GM19351 (cell line): ENCODE results near the gene MCU.

ENCODE experiments used
- ATAC-seq: cut with Tn5 transposase; IDR thresholded peaks from one replicate; pipeline ENCODE4 v1.9.1; 2021; ENCODE audit warnings: mild to moderate bottlenecking, moderate library complexity; ENCODE audit not compliant: unreplicated experiment

Gene MCU

DNA sequence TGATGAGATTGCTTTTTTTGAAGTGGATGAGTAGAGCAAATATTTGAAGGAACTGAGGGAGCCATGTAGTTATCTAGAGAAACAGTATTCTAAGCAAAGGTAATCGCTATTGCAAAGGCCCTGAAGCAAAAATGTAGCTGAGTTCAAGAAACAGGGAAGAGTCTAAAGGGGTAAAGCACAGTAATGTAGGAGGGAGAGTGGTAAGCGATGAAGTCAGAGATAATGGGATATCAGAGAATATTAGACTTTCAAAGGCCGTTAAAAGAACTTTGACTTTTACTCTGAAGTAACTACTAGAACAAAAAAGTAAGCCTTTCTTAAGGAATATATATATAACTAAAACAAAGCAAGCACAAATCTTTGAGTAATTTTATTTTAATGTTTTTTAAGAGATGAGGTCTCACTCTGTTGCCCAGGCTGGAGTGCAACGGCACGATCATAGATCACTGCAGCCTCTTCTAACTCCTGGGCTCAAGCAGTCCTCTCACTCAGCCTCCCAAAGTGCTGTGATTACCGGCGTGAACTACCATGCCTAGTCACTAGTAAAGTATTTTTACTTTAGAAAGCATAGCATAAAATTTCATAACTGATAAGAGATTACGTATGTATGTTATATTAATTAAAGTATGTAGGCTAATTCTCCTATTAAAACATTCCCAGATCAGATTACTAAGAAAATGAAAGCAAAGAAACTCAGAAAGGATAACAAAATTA is 139.9 kb downstream of the MCU start:
- ATAC-seq: no peak

DNA sequence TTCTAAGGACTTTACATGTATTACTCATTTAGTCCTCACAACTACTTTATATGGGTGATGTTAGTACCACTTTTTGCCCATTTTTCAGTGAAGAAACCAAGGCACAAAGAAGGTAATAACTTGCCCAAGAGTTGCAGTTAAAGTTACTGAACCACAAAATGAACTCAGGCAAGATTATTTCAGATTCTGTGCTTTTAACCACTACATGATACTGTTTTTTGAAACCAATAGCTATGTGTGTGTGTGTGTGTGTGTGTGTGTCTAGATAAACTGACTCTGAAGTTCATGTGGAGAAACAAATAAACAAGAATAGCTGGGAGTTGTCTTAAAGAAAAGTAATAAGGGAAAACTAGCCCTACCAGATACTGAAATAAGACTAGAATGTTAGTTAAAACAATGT is 140.8 kb downstream of the MCU start:
- ATAC-seq: no peak

DNA sequence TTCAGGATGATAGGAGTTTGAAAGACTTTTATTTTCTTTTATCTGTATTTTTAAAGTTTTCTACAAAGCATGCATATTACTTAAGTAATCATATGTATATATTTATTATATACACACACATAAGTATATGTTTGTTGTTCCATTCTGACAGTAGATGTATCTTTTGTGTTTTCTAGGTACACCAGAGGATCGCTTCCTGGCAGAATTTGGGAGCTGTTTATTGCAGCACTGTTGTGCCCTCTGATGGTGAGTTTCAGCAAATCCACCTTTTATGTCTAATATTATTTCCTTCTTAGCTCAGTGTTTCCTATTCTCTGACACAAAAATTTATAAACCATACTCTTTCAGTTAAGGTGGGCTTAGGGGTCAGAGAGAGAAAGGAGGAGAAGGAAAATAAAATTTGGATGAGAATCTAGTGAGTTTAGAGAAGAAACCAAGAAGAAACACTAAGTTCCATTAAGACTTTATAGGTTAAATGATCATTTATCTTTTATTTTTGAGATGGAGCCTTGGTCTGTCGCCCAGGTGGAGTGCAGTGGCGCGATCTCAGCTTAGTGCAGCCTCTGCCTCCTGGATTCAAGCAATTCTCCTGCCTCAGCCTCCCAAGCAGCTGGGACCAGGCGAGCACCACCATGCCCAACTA is 142.4 kb downstream of the MCU start:
- no peak for ATAC-seq

DNA sequence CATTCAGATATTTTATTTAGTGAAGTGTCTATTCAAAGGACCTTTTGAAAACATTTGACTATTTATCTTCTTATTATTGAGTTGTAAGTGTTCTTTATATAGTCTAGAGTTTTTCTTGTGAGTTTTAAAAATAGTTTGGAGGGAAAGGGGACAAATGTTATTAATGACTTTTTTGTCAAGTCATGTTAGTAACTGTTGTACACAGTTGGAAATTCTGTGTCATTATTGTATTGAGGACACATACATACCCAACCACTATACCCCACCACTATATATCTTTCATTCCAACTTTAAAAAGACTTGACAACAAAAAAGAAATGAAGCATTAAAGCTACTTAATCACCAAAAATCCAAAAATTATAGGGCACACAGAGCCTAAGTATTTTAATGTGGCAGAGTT is 148.4 kb downstream of the MCU start:
- ATAC-seq: no peak

DNA sequence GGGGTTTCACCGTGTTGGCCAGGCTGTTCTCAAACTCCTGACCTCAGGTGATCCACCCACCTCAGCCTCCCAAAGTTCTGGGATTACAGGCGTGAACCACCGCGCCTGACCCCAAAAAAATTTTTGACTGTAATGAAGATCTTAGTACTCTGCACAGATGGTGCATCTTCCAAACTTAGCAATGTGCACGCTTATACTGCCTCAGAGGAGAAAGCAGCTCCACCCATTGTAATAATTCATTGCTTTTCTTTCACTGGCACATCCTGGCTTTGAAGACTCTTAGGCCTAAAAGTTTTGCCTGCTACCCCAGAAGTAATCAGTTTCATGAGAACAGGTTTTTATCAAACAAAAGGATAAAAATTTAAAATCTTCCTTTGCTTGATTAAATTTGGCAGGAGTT is 149.5 kb downstream of the MCU start:
- ATAC-seq: no peak

DNA sequence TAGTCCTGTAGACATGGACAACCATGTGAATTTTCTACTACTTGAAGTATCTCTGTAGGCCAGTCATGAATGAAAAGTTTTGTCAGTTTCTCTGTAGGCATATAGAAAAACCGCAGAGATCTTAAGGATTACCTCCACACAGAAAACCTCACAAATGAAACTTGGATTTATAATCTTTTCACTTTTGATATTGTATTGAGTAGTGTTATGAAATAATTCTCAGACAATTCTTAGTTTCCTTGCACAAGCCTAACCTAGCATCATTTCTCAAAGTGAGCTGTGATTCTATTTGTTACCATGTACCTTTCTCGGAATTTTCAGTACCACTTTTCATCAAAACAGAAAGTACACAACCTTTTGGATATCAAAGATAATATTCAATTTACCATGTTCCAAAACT is 150.2 kb downstream of the MCU start:
- ATAC-seq: no peak

DNA sequence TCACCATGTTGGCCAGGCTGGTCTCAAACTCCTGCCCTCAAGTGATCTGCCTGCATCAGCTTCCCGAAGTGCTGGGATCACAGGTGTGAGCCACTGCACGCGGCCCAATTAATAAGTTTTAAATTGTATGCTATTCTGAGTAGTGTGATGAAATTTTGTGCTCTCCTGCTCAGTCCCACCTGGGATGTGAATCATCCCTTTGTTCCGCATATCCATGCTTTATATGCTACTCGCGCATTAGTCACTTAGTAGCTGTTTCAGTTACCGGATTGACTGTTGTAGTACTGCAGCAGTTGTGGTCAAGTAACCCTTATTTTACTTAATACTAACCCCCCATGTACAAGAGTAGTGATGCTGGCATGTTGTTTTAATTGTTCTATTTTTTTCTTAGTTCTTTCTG is 154.3 kb downstream of the MCU start:
- ATAC-seq: no peak

DNA sequence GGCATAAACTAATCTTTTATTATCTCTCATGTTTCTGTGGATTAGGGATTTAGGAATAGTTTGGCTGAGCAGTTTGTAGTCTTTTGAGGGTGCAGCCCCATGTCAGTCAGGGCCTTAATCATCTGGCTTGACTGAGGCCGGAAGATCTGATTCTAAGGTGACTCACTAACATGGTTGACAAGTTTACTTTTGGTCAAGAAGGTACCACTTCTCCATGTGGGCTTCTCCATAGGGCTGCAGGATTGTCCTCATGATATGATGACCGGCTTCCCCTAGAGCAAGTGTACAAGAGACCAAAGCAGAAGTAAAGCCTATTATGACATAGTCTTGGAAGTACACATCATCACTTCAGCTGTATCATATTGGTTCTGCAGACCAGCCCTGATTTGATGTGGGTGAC is 155.7 kb downstream of the MCU start:
- ATAC-seq: no peak

DNA sequence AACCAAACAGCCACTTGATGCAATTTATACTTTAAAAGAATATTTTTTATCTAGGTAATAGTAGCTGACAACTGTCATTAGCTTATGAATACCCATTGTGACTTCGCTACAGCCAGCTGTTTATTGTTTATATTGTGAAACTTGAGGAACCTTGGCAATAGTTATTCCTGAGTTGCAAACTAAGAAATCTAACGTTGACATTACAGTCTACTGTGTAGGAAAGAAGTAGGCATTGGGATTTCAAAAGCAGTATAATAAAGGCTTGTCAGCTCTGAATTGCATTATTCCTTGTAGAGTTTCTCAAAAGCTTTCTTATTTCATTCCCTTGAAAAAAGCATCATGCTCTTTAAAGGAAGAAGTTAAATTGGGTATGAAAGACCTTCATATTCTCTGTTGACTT is 158.9 kb downstream of the MCU start:
- ATAC-seq: no peak

DNA sequence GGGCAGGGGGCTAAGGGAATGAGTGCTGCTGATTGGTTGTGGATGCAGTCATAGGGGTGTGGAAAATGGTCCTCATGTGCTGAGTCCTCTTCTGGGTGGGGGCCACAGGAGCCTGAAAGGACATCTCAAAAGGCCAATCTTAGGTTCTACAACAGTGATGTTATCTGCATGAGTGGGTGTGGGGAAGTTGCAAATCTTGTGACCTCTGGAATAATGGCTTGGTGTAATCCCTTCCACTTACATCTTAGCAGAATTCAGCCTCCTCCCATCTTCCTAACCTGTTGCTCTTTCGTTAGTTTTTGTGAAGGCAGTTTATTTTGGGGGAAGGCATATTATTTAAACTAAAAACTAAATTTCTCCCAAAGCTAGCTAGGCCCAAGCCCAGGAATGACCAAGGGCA is 159.6 kb downstream of the MCU start:
- no peak for ATAC-seq

DNA sequence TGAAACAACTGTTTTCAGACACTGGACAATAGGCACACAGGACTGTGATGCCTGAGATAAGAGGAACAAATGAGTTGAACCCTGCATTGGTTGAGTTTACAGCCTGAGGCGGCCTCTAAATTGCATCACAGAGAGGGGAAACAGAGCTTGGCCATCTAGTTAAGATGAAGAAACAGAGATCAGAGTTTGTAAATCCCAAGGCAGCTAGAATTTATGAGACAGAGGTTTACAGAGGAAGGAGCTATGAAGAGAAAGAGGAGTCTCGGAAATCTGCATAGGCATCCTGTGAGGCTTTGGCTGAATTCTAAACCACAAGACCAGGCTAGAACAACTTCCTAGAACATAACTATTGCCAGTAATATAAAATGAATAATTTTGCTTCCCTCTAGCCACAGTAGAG is 160.6 kb downstream of the MCU start:
- no peak for ATAC-seq

DNA sequence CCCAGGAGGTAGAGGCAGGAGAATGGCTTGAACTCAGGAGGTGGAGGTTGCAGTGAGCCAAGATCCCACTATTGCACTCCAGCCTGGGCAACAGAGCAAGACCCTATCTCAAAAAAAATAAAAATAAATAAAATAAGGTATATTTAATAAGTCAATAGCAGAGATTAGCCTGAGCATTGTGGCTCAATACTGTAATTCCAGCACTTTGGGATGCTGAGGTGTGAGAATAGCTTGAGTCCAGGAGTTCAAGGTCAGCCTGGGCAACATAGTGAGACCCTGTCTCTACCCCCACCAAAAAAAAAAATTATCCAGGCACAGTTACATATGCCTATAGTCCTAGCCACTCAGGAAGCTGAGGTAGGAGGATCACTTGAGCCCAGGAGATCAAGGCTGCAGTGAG is 163.2 kb downstream of the MCU start:
- ATAC-seq: no peak

DNA sequence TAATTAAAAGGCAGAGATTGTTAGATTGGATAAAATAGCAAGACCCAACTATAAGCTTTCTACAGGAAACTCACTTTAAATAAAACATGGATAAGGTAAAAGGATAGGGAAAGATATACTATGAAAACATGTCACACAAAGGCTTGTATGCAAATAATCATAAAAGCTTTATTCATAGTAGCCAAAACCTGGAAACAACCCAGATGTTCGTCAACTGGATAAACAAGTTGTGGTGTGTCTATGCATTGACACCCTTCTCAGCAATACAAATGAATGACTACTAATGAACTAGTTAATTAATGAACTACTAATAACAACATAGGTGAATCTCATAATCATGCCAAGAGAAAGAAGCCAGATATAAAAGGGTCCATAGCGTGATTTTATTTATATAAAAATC is 163.8 kb downstream of the MCU start:
- no peak for ATAC-seq

DNA sequence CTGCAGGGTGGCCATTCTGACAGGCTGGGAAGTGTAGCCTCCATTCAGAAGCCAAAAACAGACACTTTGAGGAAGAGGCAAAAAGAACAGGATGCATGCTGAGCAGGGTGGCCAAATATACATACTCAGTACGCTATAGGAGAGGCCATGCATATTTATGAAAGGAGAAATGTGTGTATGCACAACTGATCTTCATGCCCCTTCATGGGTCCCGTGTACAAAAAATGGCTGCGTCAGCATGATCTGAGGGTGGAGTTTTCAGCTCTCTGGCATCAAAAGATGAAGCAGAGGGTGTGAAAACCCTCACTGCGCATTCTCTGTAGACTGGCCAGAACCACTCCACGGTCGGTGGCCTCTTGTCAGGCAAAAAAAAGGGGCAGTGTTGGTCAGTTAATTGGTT is 166.1 kb downstream of the MCU start:
- no peak for ATAC-seq

DNA sequence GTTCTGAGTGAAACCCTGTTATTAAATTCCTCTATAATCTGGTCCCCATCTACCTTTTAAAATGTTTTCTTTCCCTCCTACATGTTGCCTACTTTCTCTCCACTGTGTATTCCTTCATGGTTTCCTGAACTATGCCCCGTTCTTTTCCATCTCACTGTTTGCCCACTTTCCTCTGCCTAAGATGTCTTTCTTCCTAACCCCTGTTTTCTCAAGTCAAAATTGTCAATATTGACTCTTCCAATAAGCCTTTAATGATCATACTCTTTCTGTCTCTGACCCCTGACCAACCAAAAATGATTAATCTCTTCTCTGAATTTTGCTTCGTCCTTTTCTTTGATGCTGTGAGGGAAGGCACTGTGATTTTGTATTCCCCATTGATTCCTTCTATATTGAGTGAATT is 171.0 kb downstream of the MCU start:
- ATAC-seq: no peak

DNA sequence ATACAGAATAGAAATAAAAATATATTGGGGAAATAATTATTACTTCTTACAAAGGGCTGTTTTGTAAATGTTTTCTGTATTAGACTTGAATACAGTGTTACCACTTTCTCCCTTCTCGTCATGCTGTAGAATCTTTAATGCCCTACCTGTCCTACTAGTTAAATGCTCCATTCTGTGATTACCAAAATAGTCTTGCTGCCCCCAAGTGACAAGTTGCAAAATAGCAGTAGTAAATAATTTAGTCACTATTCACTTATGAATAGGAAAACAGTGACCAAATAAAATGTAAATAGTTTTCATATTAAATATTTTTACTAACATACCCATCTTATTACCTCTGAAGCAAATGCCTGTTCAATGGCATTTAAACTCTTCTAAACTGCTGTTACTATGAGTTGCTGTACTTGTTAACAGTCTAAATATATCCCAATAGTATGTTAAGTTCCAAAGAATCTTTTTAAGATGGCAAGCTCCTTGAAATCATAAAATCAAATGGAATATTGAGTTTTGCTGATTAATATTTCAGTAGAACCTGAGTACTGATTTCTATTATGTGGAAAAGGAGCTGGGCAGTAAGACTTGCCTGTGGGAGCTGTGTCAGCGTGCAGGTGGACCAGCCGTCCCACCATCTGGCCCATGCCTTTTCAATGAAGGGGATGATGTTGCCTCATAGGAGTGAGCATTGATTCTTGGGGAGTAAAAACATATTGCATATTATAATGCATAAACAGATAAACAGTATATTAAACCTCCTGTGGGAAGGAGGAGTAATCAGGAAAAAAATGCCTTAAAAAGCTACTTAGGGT is 183.5 kb downstream of the MCU start:
- no peak for ATAC-seq

DNA sequence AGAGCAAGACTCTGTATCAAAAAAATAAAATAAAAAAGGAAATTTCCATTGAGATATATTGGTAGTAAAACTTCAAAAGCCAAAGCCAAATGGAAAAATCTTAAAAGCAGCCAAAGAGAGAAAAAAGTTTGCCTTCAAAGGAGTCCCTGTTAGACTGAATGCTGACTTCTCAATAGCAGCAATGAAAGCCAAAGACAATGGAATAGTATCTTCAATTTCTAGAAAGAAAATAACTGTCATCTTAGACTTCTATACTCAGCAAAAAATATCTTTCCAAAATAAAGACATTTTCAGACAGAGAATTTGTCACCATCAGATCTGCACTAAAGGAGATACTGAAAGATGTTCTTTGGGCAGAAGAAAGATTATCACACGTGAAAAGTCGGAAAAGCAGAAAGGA is 187.3 kb downstream of the MCU start:
- no peak for ATAC-seq

DNA sequence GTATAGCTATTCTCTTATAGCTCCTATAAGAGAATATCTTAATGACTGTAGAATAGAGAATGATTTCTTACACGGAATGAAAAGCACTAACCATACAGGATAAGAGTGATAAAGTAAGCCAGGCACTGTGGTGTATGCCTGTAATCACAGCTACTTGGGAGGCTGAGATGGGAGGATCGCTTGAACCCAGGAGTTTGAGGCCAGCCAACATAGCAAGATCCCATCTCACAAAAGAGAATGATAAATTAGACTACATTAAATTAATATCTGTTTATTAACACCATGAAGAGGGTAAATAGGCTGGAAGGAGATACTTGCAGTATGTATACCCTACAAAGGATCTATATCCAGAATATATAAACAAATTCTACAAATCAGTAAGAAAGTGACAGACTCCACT is 189.3 kb downstream of the MCU start:
- no peak for ATAC-seq

DNA sequence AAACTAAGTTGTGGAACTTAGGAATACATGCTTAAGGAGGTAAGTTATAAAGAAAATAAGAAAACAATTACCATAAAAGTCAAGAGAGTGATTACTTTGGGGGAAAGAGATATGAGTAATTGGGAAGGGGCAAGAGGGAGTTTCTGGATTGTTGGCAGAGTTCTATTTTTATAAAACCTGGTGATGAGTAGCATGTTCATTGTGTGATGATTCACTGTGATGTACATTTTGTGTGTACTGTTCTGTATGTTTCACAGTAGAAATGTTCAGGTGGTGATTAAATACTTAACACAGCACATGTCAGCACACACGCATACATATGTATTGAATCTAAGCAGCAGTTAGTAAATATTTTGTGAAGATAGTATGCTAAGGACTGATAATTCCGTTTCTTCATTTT is 191.9 kb downstream of the MCU start:
- no peak for ATAC-seq

DNA sequence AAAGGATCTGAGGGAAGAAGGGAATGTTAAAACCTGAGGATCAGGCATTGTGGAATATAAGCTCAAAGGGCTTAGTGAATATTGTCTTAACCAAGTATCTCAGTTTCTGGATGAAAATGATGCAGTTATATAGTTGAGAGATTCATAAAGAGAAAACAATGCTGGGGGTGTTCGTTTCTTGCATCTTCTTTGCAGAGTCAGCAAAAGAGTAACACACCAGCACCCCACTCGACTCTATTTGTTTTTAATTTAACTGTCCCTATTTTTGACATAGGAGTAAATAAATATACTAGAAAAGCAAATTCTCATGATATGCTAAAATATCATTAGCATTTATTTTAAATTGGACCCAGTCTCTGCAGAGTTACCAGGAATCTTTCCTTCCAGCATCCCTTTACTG is 194.0 kb downstream of the MCU start:
- ATAC-seq: no peak

DNA sequence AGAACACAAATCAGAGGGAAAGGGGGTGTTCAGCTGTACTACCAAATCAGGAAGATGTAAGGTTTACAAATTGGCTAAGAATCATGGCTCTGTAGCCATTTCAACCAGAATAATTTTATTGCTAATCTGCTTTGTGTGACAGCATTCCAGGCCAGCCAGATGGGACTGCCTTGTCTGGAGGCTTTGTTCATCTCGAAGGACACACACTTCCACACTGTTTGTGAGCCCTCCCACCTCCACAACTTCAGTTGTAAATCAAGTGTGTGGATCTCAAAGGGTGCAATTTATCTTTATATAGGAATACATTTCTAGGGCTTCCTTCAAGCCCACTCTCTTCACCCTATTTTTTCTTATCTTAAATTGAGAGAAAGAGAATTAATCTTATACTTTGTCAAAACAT is 194.7 kb downstream of the MCU start:
- ATAC-seq: no peak

DNA sequence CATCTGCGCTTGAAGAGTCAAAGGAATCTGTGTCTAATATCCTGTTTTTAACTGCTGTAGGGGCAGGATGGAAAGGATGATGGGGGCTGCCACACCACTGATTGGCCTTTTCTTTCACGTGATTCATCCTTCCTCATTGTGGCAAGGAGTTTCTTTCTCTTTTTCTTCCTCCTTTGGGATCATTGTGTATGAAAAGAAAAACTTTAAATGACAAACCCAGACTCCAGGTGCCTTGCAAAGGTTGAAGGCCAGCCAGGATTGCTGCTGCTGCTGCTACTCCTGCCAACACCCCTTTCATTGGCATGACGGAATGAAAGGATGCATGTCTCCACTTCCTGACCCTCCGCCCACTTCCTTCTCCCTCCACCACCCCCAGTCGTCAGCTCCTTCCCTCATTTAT is 195.1 kb downstream of the MCU start:
- ATAC-seq: no peak
